ENCODE results near the gene LRP2BP. TPM values are rescaled to one million over a fixed set of nuclear protein-coding genes. Genes with fewer than 3 reads are reported as not detected.
"Not testable (repeated sequence)": the region's sequence is repeated elsewhere in the genome, so short reads cannot be mapped to it uniquely, and the experiment has no call there.

LRP2BP gene
- polyA plus RNA-seq, 1 donor (not counting 4 experiments of a cell fraction or from before 2014, with no cell fraction given): 0.22 TPM

DNA sequence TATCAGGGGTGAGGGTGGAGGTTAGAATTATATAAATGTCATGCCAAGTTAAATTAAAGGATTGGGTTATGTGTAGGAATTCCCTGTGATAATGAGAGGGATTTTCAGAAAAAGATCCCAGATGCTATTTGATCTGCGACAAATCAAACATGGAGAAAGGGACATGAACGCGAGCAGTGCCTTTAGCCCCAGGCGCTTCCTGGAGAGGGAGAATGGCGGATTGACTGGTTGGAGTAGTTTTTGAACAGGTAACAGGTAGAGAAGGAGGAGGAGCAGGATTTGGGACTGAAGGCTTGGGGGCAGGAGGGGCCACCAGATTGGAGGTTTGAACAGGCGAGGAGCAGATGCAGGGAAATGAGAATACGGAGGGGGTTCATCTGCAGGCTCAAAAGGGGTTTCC lies 67.1 kb downstream of the LRP2BP start:
- Histone ChIP-seq H4K20me1 (ENCODE audit: control insufficient read depth, extremely low read depth, insufficient read depth, low read length) (no peaks in the 10 kb centered on the region), H3K79me2 (ENCODE audit: control insufficient read depth, insufficient read depth, low read length) (no peaks in the 10 kb centered on the region), H3K4me1 (ENCODE audit: control insufficient read depth, extremely low read depth, insufficient read depth, low read length) (no peaks in the 10 kb centered on the region), H3K27ac (ENCODE audit: control insufficient read depth, insufficient read depth, low read length) (no peak overlapping the region), H3K9me3 (ENCODE audit: control insufficient read depth, low read depth, low read length) (no peaks in the 10 kb centered on the region), H3K4me2 (ENCODE audit: control insufficient read depth, extremely low read depth, insufficient read depth, low read depth, low read length) (no peak overlapping the region), H3K36me3 (ENCODE audit: control insufficient read depth in 2 of 2, extremely low read depth in 1 of 2, insufficient read depth in 2 of 2, low read length in 2 of 2) (no peaks in the 10 kb centered on the region), H3K9me1 (ENCODE audit: control insufficient read depth, extremely low read depth, insufficient read depth, low read length) (no peaks in the 10 kb centered on the region), H3K4me3 (ENCODE audit: control insufficient read depth in 2 of 3, extremely low read depth in 1 of 3, insufficient read depth in 2 of 3, low read depth in 1 of 3, low read length in 3 of 3) (no peak overlapping the region), H3K27me3 (ENCODE audit: control insufficient read depth, extremely low read depth, insufficient read depth, low read length) (no peaks in the 10 kb centered on the region), H3K9ac (ENCODE audit: control insufficient read depth, extremely low read depth, insufficient read depth, low read length) (no peak overlapping the region), H2AFZ (ENCODE audit: control insufficient read depth, low read length) (no peak overlapping the region)
- DNase-seq (ENCODE audit: low read depth, low spot score) (no peak), FAIRE-seq (no peak)
- TF ChIP-seq EZH2 (IDR thresholded peaks at IDR 0.05; ENCODE audit: low read length): no peak
- dilution Hi-C loops (cut with MboI; ENCODE audit: extremely low pct_ligation_motif_present, low sequenced_read_pairs): no loop called here

- H3K4me2 ChIP-seq (ENCODE audit: control insufficient read depth, extremely low read depth, insufficient read depth, low read depth, low read length); H3K27me3 ChIP-seq (ENCODE audit: control insufficient read depth, extremely low read depth, insufficient read depth, low read length); H3K9ac ChIP-seq (ENCODE audit: control insufficient read depth, extremely low read depth, insufficient read depth, low read length); H4K20me1 ChIP-seq (ENCODE audit: control insufficient read depth, extremely low read depth, insufficient read depth, low read length); H3K79me2 ChIP-seq (ENCODE audit: control insufficient read depth, insufficient read depth, low read length); dilution Hi-C loops (cut with MboI; ENCODE audit: extremely low pct_ligation_motif_present, low sequenced_read_pairs); H3K27ac ChIP-seq (ENCODE audit: control insufficient read depth, insufficient read depth, low read length); FAIRE-seq; H3K4me3 ChIP-seq (ENCODE audit: control insufficient read depth in 2 of 3, extremely low read depth in 1 of 3, insufficient read depth in 2 of 3, low read depth in 1 of 3, low read length in 3 of 3); H3K9me1 ChIP-seq (ENCODE audit: control insufficient read depth, extremely low read depth, insufficient read depth, low read length); H2AFZ ChIP-seq (ENCODE audit: control insufficient read depth, low read length); H3K9me3 ChIP-seq (ENCODE audit: control insufficient read depth, low read depth, low read length); DNase-seq (ENCODE audit: low read depth, low spot score); H3K4me1 ChIP-seq (ENCODE audit: control insufficient read depth, extremely low read depth, insufficient read depth, low read length); H3K36me3 ChIP-seq (ENCODE audit: control insufficient read depth in 2 of 2, extremely low read depth in 1 of 2, insufficient read depth in 2 of 2, low read length in 2 of 2): not testable (repeated sequence)
Observed at GRCh38 chr4:185325721-185326120, 70.0 kb downstream of the LRP2BP start.

GRCh38 chr4:185324361-185324760 lies 71.4 kb downstream of the LRP2BP start:
- DNase-seq (ENCODE audit: low read depth, low spot score); H3K4me3 ChIP-seq (ENCODE audit: control insufficient read depth in 2 of 3, extremely low read depth in 1 of 3, insufficient read depth in 2 of 3, low read depth in 1 of 3, low read length in 3 of 3); H3K79me2 ChIP-seq (ENCODE audit: control insufficient read depth, insufficient read depth, low read length); H3K9me1 ChIP-seq (ENCODE audit: control insufficient read depth, extremely low read depth, insufficient read depth, low read length); FAIRE-seq; H3K27me3 ChIP-seq (ENCODE audit: control insufficient read depth, extremely low read depth, insufficient read depth, low read length); H3K36me3 ChIP-seq (ENCODE audit: control insufficient read depth in 2 of 2, extremely low read depth in 1 of 2, insufficient read depth in 2 of 2, low read length in 2 of 2); H3K4me1 ChIP-seq (ENCODE audit: control insufficient read depth, extremely low read depth, insufficient read depth, low read length); H2AFZ ChIP-seq (ENCODE audit: control insufficient read depth, low read length); H4K20me1 ChIP-seq (ENCODE audit: control insufficient read depth, extremely low read depth, insufficient read depth, low read length); H3K9ac ChIP-seq (ENCODE audit: control insufficient read depth, extremely low read depth, insufficient read depth, low read length); H3K4me2 ChIP-seq (ENCODE audit: control insufficient read depth, extremely low read depth, insufficient read depth, low read depth, low read length); dilution Hi-C loops (cut with MboI; ENCODE audit: extremely low pct_ligation_motif_present, low sequenced_read_pairs); H3K9me3 ChIP-seq (ENCODE audit: control insufficient read depth, low read depth, low read length); H3K27ac ChIP-seq (ENCODE audit: control insufficient read depth, insufficient read depth, low read length): not testable (repeated sequence)

Measured in keratinocyte (primary cell).